Adipocyte (in vitro differentiated cells): ENCODE results near the gene CD9.

ENCODE experiments used
- DNase-seq: peaks from one replicate; pipeline ENCODE4 v3.0.0-alpha.2; 2015; ENCODE audit warnings: low read depth
- H3K27me3 ChIP-seq: replicated peaks from 2 replicates; pipeline ENCODE4 v1.7.0; 2013; ENCODE audit warnings: mild to moderate bottlenecking, low read length, moderate library complexity; ENCODE audit not compliant: control insufficient read depth, insufficient read depth
- H3K36me3 ChIP-seq: 2 replicates; pipeline ENCODE4 v1.7.0; 2013; ENCODE audit warnings: low read length, mild to moderate bottlenecking, moderate library complexity; ENCODE audit not compliant: control insufficient read depth, insufficient read depth, severe bottlenecking
- H3K4me1 ChIP-seq: 2 replicates; pipeline ENCODE4 v1.7.0; 2013; ENCODE audit warnings: mild to moderate bottlenecking, low read length, moderate library complexity; ENCODE audit not compliant: control insufficient read depth, insufficient read depth
- H3K4me3 ChIP-seq: 2 replicates; pipeline ENCODE4 v1.7.0; 2013; ENCODE audit warnings: mild to moderate bottlenecking, low read length, moderate library complexity
- H3K9ac ChIP-seq: 2 replicates; pipeline ENCODE4 v1.7.0; 2013; ENCODE audit warnings: mild to moderate bottlenecking, low read length, moderate library complexity
- H3K9me3 ChIP-seq: 2 replicates; pipeline ENCODE4 v1.7.0; 2013; ENCODE audit warnings: mild to moderate bottlenecking, low read length, moderate library complexity; ENCODE audit not compliant: control insufficient read depth

Gene CD9

GRCh38 chr12:6274231-6275221 is 74.3 kb downstream of the CD9 start:
- H3K27me3 ChIP-seq = peaks cover 8% of the 10 kb centered on the region
- no peaks in the 10 kb centered on the region for H3K9me3 ChIP-seq
- no peak overlapping the region for H3K4me3 ChIP-seq
- no peak overlapping the region for H3K9ac ChIP-seq
- DNase-seq = no peak
- H3K4me1 ChIP-seq = peaks cover 36% of the 10 kb centered on the region
- H3K36me3 ChIP-seq = no peaks in the 10 kb centered on the region

- Histone ChIP-seq H3K36me3 (no peaks in the 10 kb centered on the region), H3K9ac (no peak overlapping the region), H3K27me3 (peaks cover 8% of the 10 kb centered on the region), H3K4me3 (no peak overlapping the region), H3K4me1 (peaks cover 52% of the 10 kb centered on the region), H3K9me3 (no peaks in the 10 kb centered on the region)
- DNase-seq = no peak
These were observed 76.0 kb downstream of the CD9 start for GRCh38 chr12:6275928-6276887.

- Histone ChIP-seq H3K9me3 (no peaks in the 10 kb centered on the region), H3K9ac (no peak overlapping the region), H3K4me3 (no peak overlapping the region), H3K36me3 (no peaks in the 10 kb centered on the region), H3K27me3 (peaks cover 8% of the 10 kb centered on the region), H3K4me1 (peaks cover 53% of the 10 kb centered on the region)
- peak; percentile 35 for DNase-seq
These were observed 76.9 kb downstream of the CD9 start for GRCh38 chr12:6276956-6277620.

GRCh38 chr12:6277982-6278438 is 77.8 kb downstream of the CD9 start:
- Histone ChIP-seq H3K9ac (peak overlapping the region; percentile 66), H3K4me3 (peak overlapping the region; percentile 39), H3K36me3 (no peaks in the 10 kb centered on the region), H3K27me3 (peaks cover 4% of the 10 kb centered on the region), H3K9me3 (no peaks in the 10 kb centered on the region), H3K4me1 (peaks cover 53% of the 10 kb centered on the region)
- no peak for DNase-seq

GRCh38 chr12:6278439-6279255 is 78.4 kb downstream of the CD9 start:
- peak; percentile 96 for DNase-seq
- H3K9me3 ChIP-seq = no peaks in the 10 kb centered on the region
- H3K36me3 ChIP-seq = no peaks in the 10 kb centered on the region
- H3K9ac ChIP-seq = peak overlapping the region; percentile 66
- no peaks in the 10 kb centered on the region for H3K27me3 ChIP-seq
- peak overlapping the region; percentile 39 for H3K4me3 ChIP-seq
- peaks cover 51% of the 10 kb centered on the region for H3K4me1 ChIP-seq

- Histone ChIP-seq H3K4me3 (no peak overlapping the region), H3K4me1 (peaks cover 45% of the 10 kb centered on the region), H3K27me3 (no peaks in the 10 kb centered on the region), H3K9me3 (no peaks in the 10 kb centered on the region), H3K9ac (peak overlapping the region; percentile 48), H3K36me3 (no peaks in the 10 kb centered on the region)
- no peak for DNase-seq
These were observed 79.0 kb downstream of the CD9 start for GRCh38 chr12:6279256-6279628.

GRCh38 chr12:6279631-6280030 is 79.4 kb downstream of the CD9 start:
- Histone ChIP-seq H3K4me3 (no peak overlapping the region), H3K9ac (peak overlapping the region; percentile 48), H3K27me3 (no peaks in the 10 kb centered on the region), H3K9me3 (no peaks in the 10 kb centered on the region), H3K36me3 (no peaks in the 10 kb centered on the region), H3K4me1 (peaks cover 42% of the 10 kb centered on the region)
- no peak for DNase-seq

- DNase-seq = peak; percentile 88
- Histone ChIP-seq H3K27me3 (no peaks in the 10 kb centered on the region), H3K4me1 (peaks cover 42% of the 10 kb centered on the region), H3K36me3 (no peaks in the 10 kb centered on the region), H3K9me3 (no peaks in the 10 kb centered on the region), H3K4me3 (no peak overlapping the region), H3K9ac (peak overlapping the region; percentile 48)
These were observed 79.9 kb downstream of the CD9 start for GRCh38 chr12:6280053-6280469.

- H3K4me3 ChIP-seq = no peak overlapping the region
- no peak for DNase-seq
- no peaks in the 10 kb centered on the region for H3K36me3 ChIP-seq
- H3K9ac ChIP-seq = no peak overlapping the region
- H3K9me3 ChIP-seq = no peaks in the 10 kb centered on the region
- peaks cover 47% of the 10 kb centered on the region for H3K4me1 ChIP-seq
- H3K27me3 ChIP-seq = no peaks in the 10 kb centered on the region
These were observed 80.5 kb downstream of the CD9 start for GRCh38 chr12:6280672-6281071.

GRCh38 chr12:6281081-6281809 is 81.0 kb downstream of the CD9 start:
- Histone ChIP-seq H3K36me3 (no peaks in the 10 kb centered on the region), H3K9me3 (no peaks in the 10 kb centered on the region), H3K27me3 (no peaks in the 10 kb centered on the region), H3K9ac (no peak overlapping the region), H3K4me3 (no peak overlapping the region), H3K4me1 (peaks cover 49% of the 10 kb centered on the region)
- no peak for DNase-seq
